HepG2 (cell line): ENCODE results near the gene CXorf65. TPM values are rescaled to one million over a fixed set of nuclear protein-coding genes. Genes with fewer than 3 reads are reported as not detected.

Experiments used
- ATAC-seq: fragments of 200-7000 bp; cut with Tn5 transposase; 3 replicates; pipeline ENCODE4 v1.9.1; 2020; ENCODE audit warnings: mild to moderate bottlenecking, moderate library complexity
- BruUV-seq: library from RNA; stranded (reverse); fragments of 400-500 nt; replicated peaks from 2 replicates; lab custom pipeline; 2021; lab: Mats Ljungman, UMichigan
- CTCF ChIA-PET: fragments of 300-600 bp; formaldehyde crosslinking; extraction: SDS; loops from one replicate; lab custom pipeline; 2021; ENCODE audit warnings: low total read pairs, inconsistent platforms, low intra/inter-chr PET ratio; lab: Yijun Ruan, JAX
- POLR2A ChIA-PET: fragments of 350-600 bp; sonication (Branson Sonifier 250); formaldehyde crosslinking; loops from one replicate; lab custom pipeline; 2020; ENCODE audit warnings: antibody characterized with exemption, inconsistent platforms; lab: Yijun Ruan, JAX
- DNase-seq: peaks from one replicate; pipeline ENCODE4 v3.0.0-alpha.2; 2015; ENCODE audit warnings: low spot score
- FAIRE-seq: peaks from 3 replicates; lab custom pipeline; 2011; peaks lifted over from hg19 to GRCh38; lab: Jason Lieb, UNC
- H2AFZ ChIP-seq: one replicate; pipeline ENCODE4 v1.6.1; 2011; ENCODE audit warnings: low read length, inconsistent platforms
- H3K27ac ChIP-seq: fragments of 300-600 bp; 3 replicates; pipeline ENCODE4 v1.8.0; 2011; ENCODE audit warnings: mixed run types, mild to moderate bottlenecking, mixed read lengths, low read length, inconsistent platforms; ENCODE audit not compliant: insufficient read depth; ENCODE audit errors: extremely low read length
- H3K27me3 ChIP-seq, 2 experiments: fragments of 200-600 bp in 1 of 2; 2 replicates in 1 of 2; 3 replicates in 1 of 2; pipeline versions ENCODE4 v1.6.0 to v1.8.0; 2011; ENCODE audit warnings: low read length in 2 of 2, mild to moderate bottlenecking in 2 of 2, moderate library complexity in 2 of 2, inconsistent platforms in 1 of 2; ENCODE audit not compliant: insufficient read depth in 2 of 2, control insufficient read depth in 1 of 2
- H3K36me3 ChIP-seq, 2 experiments: fragments of 200-600 bp in 1 of 2; replicated peaks in 1 of 2; 2 replicates in 1 of 2; 3 replicates in 1 of 2; pipeline versions ENCODE4 v1.5.1 to v1.8.0; 2011; ENCODE audit warnings: low read length in 2 of 2, inconsistent platforms in 1 of 2; ENCODE audit not compliant: insufficient read depth in 2 of 2, control insufficient read depth in 1 of 2
- H3K4me1 ChIP-seq: 2 replicates; pipeline ENCODE4 v1.5.1; 2012; ENCODE audit warnings: low read length, inconsistent platforms; ENCODE audit not compliant: insufficient read depth
- H3K4me2 ChIP-seq: 2 replicates; pipeline ENCODE4 v1.6.0; 2011; ENCODE audit warnings: low read depth, low read length, inconsistent platforms
- H3K4me3 ChIP-seq, 3 experiments: fragments of 200-600 bp in 1 of 3; sonication (generic), shearing (Covaris generic) in 1 of 3; replicated peaks in 1 of 3; 2 replicates each; pipeline ENCODE4 v1.5.1; 2011 to 2016; ENCODE audit warnings: low read length in 3 of 3, inconsistent platforms in 2 of 3, low read depth in 2 of 3, mild to moderate bottlenecking in 2 of 3, control low read depth in 1 of 3, mixed read lengths in 1 of 3; ENCODE audit not compliant: insufficient read depth in 1 of 3
- H3K79me2 ChIP-seq: one replicate; pipeline ENCODE4 v1.6.1; 2011; ENCODE audit warnings: low read length, inconsistent platforms; ENCODE audit not compliant: insufficient read depth
- H3K9ac ChIP-seq: 2 replicates; pipeline ENCODE4 v1.6.0; 2011; ENCODE audit warnings: mild to moderate bottlenecking, low read depth, low read length, inconsistent platforms; ENCODE audit not compliant: insufficient read depth
- H3K9me3 ChIP-seq: 2 replicates; pipeline ENCODE4 v1.5.1; 2012; ENCODE audit warnings: mild to moderate bottlenecking, low read length
- H4K20me1 ChIP-seq: 2 replicates; pipeline ENCODE4 v1.6.0; 2011; ENCODE audit warnings: inconsistent platforms, mild to moderate bottlenecking, low read length, moderate library complexity; ENCODE audit not compliant: insufficient read depth
- FOXA1 ChIP-seq, 2 experiments: fragments of 450-650 bp in 1 of 2; sonication (generic) in 1 of 2; formaldehyde crosslinking in 1 of 2; IDR thresholded peaks; 2 replicates each; pipeline versions ENCODE4 v1.4.0 to v1.6.1; 2016 to 2020; ENCODE audit warnings: missing genetic modification reagents in 1 of 2
- GATAD2A ChIP-seq: IDR thresholded peaks from 2 replicates; pipeline ENCODE4 v1.6.1; 2016
- NFE2 ChIP-seq: sonication (generic); formaldehyde crosslinking; IDR thresholded peaks from 2 replicates; pipeline ENCODE4 v1.4.0; 2020; ENCODE audit warnings: missing genetic modification reagents
- NFIC ChIP-seq: IDR thresholded peaks from 2 replicates; pipeline ENCODE4 v1.6.1; 2012; ENCODE audit warnings: mild to moderate bottlenecking, low read length, inconsistent platforms
- THAP11 ChIP-seq: IDR thresholded peaks from 2 replicates; pipeline ENCODE4 v1.6.1; 2016; ENCODE audit warnings: missing biosample characterization, missing genetic modification reagents
- WGBS: methylation state at CpG from one replicate; pipeline ENCODE4 v1.1.6; 2017; ENCODE audit warnings: low lambda C conversion rate; 5-methylcytosine and 5-hydroxymethylcytosine counted together
- in situ Hi-C: cut with HindIII; loops from 2 replicates; pipeline ENCODE4 v1.10.0; 2017; ENCODE audit warnings: low pct_unique_long_range_greater_than_20kb; ENCODE audit not compliant: extremely low pct_ligation_motif_present
- intact Hi-C: fragments of 100-400 bp; cut with micrococcal nuclease; formaldehyde crosslinking; loops from one replicate; pipeline ENCODE4 v1.10.0; 2022; ENCODE audit not compliant: unreplicated experiment
- polyA plus RNA-seq, 8 experiments: library from polyadenylated mRNA; depleted of rRNA in 3 of 8; stranded (reverse) in 7 of 8; unstranded in 1 of 8; fragments of >200 nt; fragmentation: Illumina TruSeq in 4 of 8; extraction: Trizol in 4 of 8; gene quantifications; 2 replicates each; pipeline versions ENCODE4 v1.2.1 to v1.2.3, GENCODE V29; 2011 to 2016; ENCODE audit warnings: low read depth in 4 of 8, missing spikeins in 1 of 8, mixed read lengths in 1 of 8; ENCODE audit not compliant: insufficient read depth in 1 of 8
- total RNA-seq, 5 experiments: library from RNA; depleted of rRNA; stranded (reverse); fragments of >200 nt; fragmentation: Illumina TruSeq; extraction: Trizol; gene quantifications; 2 replicates each; pipeline ENCODE4 v1.2.3, GENCODE V29; 2016; ENCODE audit warnings: low read depth in 1 of 5
- TF ChIP-seq, protein P1 (sequence below): sonication (generic); formaldehyde crosslinking; IDR thresholded peaks from 2 replicates; pipeline ENCODE4 v1.8.1; 2023; ENCODE audit warnings: mild to moderate bottlenecking, missing genetic modification reagents, borderline replicate concordance
- TF ChIP-seq, protein P2 (sequence below): sonication (generic); formaldehyde crosslinking; IDR thresholded peaks from 2 replicates; pipeline ENCODE4 v1.4.0; 2020; ENCODE audit warnings: missing genetic modification reagents, borderline replicate concordance

CXorf65 gene
- total and polyA plus RNA-seq, 2 of the 13 experiments (the other 11 are each of a cell fraction or from before 2014, with no cell fraction given): not detected

DNA sequence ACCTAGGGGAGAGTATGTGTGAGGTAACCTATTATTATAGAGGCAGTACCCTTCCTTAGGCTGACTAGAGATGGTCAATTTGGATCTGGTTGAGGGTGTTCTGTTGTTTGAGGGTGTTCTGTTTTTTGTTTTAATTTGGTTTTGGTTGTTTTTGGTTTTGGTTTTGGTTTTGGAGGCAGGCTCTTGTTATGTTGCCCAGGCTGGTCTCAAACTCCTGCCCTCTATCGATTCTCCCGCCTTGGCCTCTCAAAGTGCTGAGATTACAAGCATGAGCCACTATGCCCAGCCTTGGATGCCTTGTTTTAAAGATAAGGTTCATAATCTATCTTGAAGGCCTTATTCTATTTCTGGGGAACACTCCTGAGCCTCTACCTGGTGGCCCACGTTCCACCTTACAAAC lies 912 bp downstream of the CXorf65 start (continued):
- TF ChIP-seq, protein P1, sequence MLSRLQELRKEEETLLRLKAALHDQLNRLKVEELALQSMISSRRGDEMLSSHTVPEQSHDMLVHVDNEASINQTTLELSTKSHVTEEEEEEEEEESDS: no peak
- no peak for TF ChIP-seq THAP11

DNA sequence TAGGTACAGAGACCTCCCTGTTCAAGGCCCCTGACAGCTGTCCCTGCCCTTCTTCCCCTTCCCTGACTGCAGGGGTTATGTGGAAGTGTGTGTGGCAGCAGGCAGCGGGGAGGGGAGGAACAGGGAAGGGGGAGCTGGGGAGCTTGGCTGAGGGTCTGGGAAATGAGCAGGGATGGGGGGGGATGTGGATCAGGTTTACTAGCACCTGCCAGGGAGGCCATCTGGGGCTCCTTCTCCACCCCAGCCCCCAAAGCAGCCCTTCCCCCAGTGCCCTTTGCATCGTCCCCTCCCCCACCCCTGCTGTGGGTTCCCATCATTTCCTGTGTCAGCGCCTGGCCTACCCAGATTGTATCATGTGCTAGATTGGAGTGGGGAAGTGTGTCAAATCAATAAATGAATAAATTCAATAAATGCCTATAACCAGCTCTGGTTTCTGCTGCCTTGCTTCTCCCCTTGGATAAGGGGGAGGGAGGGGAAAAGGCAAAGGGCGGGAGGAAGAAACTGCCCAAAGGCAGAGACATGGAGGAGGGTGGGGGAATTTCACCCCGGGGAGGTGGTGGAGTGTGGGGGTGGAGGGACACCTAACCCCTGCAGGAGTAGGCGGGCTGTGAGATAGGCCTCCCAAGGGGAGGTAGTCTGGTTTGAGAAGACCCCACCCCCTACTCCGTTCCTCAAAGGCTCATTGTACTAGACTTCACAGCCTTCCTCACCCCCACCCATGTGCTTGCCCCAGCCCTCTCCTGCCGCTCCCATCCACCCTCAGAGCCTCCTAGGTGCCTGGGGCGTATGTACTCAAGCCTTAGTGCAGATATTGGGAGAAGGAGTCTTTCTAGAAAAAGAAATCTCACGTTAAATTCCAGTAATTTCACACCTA lies 3.2 kb downstream of the CXorf65 start:
- no peaks in the 10 kb centered on the region for H4K20me1 ChIP-seq
- 39% methylated on average over 6 of the region's 10 CpGs for WGBS
- no peak overlapping the region for H3K9ac ChIP-seq
- H3K36me3 ChIP-seq: no peaks in the 10 kb centered on the region
- H3K4me2 ChIP-seq: peak overlapping the region; percentile 58
- peaks cover 29% of the 10 kb centered on the region for H3K4me1 ChIP-seq
- FAIRE-seq: peak; percentile 44
- peak overlapping the region; percentile 18 for H3K27ac ChIP-seq
- POLR2A ChIA-PET: interaction anchor here (2.8 kb wide), 1 partner anchor 15 kb away, joined by 14 read pairs; the partner anchor contains the start of gene MED12
- intact Hi-C loops: no loop called here
- H2AFZ ChIP-seq: no peak overlapping the region
- DNase-seq: no peak
- peak overlapping the region in 1 of 3 experiments; percentile 23; a peak in 2 of 6 replicates for H3K4me3 ChIP-seq
- no peaks in the 10 kb centered on the region for H3K79me2 ChIP-seq
- H3K27me3 ChIP-seq: no peaks in the 10 kb centered on the region
- H3K9me3 ChIP-seq: no peaks in the 10 kb centered on the region
- CTCF ChIA-PET: no interaction called here
- in situ Hi-C loops: no loop called here
- no peak for TF ChIP-seq FOXA1 (IDR thresholded peaks at IDR 0.05)
- TF ChIP-seq FOXA1 (CRISPR knock-in tag; IDR thresholded peaks at IDR 0.05): no peak
- TF ChIP-seq, protein P2, sequence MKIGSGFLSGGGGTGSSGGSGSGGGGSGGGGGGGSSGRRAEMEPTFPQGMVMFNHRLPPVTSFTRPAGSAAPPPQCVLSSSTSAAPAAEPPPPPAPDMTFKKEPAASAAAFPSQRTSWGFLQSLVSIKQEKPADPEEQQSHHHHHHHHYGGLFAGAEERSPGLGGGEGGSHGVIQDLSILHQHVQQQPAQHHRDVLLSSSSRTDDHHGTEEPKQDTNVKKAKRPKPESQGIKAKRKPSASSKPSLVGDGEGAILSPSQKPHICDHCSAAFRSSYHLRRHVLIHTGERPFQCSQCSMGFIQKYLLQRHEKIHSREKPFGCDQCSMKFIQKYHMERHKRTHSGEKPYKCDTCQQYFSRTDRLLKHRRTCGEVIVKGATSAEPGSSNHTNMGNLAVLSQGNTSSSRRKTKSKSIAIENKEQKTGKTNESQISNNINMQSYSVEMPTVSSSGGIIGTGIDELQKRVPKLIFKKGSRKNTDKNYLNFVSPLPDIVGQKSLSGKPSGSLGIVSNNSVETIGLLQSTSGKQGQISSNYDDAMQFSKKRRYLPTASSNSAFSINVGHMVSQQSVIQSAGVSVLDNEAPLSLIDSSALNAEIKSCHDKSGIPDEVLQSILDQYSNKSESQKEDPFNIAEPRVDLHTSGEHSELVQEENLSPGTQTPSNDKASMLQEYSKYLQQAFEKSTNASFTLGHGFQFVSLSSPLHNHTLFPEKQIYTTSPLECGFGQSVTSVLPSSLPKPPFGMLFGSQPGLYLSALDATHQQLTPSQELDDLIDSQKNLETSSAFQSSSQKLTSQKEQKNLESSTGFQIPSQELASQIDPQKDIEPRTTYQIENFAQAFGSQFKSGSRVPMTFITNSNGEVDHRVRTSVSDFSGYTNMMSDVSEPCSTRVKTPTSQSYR: peak; percentile 74
- TF ChIP-seq GATAD2A (CRISPR knock-in tag): no peak
- no peak for TF ChIP-seq NFIC
- no peak for TF ChIP-seq NFE2 (CRISPR knock-in tag)
- TF ChIP-seq, all 625 proteins: peak for 1
- no TSS peak for BruUV-seq
- peak; percentile 57 for ATAC-seq
